ENCODE measurements around the gene ITGB1.
"Not testable (repeated sequence)": the region's sequence is repeated elsewhere in the genome, so short reads cannot be mapped to it uniquely, and the experiment has no call there.

Gene ITGB1

GRCh38 chr10:32958085-32959005, at the start of gene ITGB1:
ITGB1 (minus strand) TSS chr10:32958230; CDS start chr10:32935558, 22,672 bp downstream.
- ATAC-seq (peak; percentile 88), DNase-seq (ENCODE audit: low spot score in 2 of 2) (peak; percentile 78 to 93)
- Mint-ChIP-seq H3K4me1 (peaks cover 34% of the 10 kb centered on the region), H3K36me3 (peaks cover 16% of the 10 kb centered on the region), H3K4me3 (peak within 1 kb of the TSS; percentile 90), H3K9me3 (no peaks in the 10 kb centered on the region), H3K27ac (peak within 1 kb of the TSS; percentile 93)

- no peak overlapping the region for H3K4me3 Mint-ChIP-seq
- no peak overlapping the region for H3K27ac Mint-ChIP-seq
- DNase-seq (ENCODE audit: low spot score in 2 of 2) = no peak
- peaks cover 29% of the 10 kb centered on the region for H3K4me1 Mint-ChIP-seq
- H3K9me3 Mint-ChIP-seq = no peaks in the 10 kb centered on the region
- no peak for ATAC-seq
- no peaks in the 10 kb centered on the region for H3K36me3 Mint-ChIP-seq
These were observed 48.4 kb upstream of the ITGB1 start for GRCh38 chr10:33006342-33006887.

- peaks cover 25% of the 10 kb centered on the region for H3K4me1 Mint-ChIP-seq
- ATAC-seq (peak; percentile 82), DNase-seq (ENCODE audit: low spot score in 2 of 2) (no peak)
- peak overlapping the region; percentile 45 for H3K4me3 Mint-ChIP-seq
- no peaks in the 10 kb centered on the region for H3K36me3 Mint-ChIP-seq
- no peak overlapping the region for H3K27ac Mint-ChIP-seq
- no peaks in the 10 kb centered on the region for H3K9me3 Mint-ChIP-seq
These were observed 47.6 kb upstream of the ITGB1 start for GRCh38 chr10:33005322-33006301.

GRCh38 chr10:33001908-33002492, 44.0 kb upstream of the ITGB1 start:
- H3K9me3 Mint-ChIP-seq = no peaks in the 10 kb centered on the region
- no peak overlapping the region for H3K4me3 Mint-ChIP-seq

GRCh38 chr10:32998060-32998581, 40.1 kb upstream of the ITGB1 start:
- not testable (repeated sequence) for DNase-seq (ENCODE audit: low spot score in 2 of 2); ATAC-seq; H3K9me3 Mint-ChIP-seq; H3K4me1 Mint-ChIP-seq; H3K27ac Mint-ChIP-seq; H3K36me3 Mint-ChIP-seq; H3K4me3 Mint-ChIP-seq

More at GRCh38 chr10:33001908-33002492, 44.0 kb upstream of the ITGB1 start:
- no peak for ATAC-seq
- DNase-seq (ENCODE audit: low spot score in 2 of 2) = no peak
- H3K4me1 Mint-ChIP-seq = no peaks in the 10 kb centered on the region
- no peaks in the 10 kb centered on the region for H3K36me3 Mint-ChIP-seq
- no peak overlapping the region for H3K27ac Mint-ChIP-seq

- Mint-ChIP-seq H3K36me3 (no peaks in the 10 kb centered on the region), H3K4me3 (no peak overlapping the region), H3K9me3 (no peaks in the 10 kb centered on the region), H3K27ac (no peak overlapping the region), H3K4me1 (peaks cover 16% of the 10 kb centered on the region)
- DNase-seq (ENCODE audit: low spot score in 2 of 2) (no peak), ATAC-seq (peak; percentile 46)
These were observed 37.7 kb upstream of the ITGB1 start for GRCh38 chr10:32995751-32996150.

GRCh38 chr10:32995066-32995622, 37.1 kb upstream of the ITGB1 start:
- H3K27ac Mint-ChIP-seq = no peak overlapping the region
- peaks cover 16% of the 10 kb centered on the region for H3K4me1 Mint-ChIP-seq
- ATAC-seq = no peak
- H3K36me3 Mint-ChIP-seq = no peaks in the 10 kb centered on the region
- no peaks in the 10 kb centered on the region for H3K9me3 Mint-ChIP-seq
- H3K4me3 Mint-ChIP-seq = no peak overlapping the region
- DNase-seq (ENCODE audit: low spot score in 2 of 2) = no peak

GRCh38 chr10:32994632-32995031, 36.6 kb upstream of the ITGB1 start:
- not testable (repeated sequence) for H3K36me3 Mint-ChIP-seq; H3K4me3 Mint-ChIP-seq; H3K9me3 Mint-ChIP-seq; H3K27ac Mint-ChIP-seq; DNase-seq (ENCODE audit: low spot score in 2 of 2); ATAC-seq
- H3K4me1 Mint-ChIP-seq = peaks cover 21% of the 10 kb centered on the region

GRCh38 chr10:32992310-32992709, 34.3 kb upstream of the ITGB1 start:
- not testable (repeated sequence) for H3K27ac Mint-ChIP-seq; H3K9me3 Mint-ChIP-seq; DNase-seq (ENCODE audit: low spot score in 2 of 2); H3K4me3 Mint-ChIP-seq; H3K36me3 Mint-ChIP-seq; ATAC-seq
- H3K4me1 Mint-ChIP-seq = peaks cover 21% of the 10 kb centered on the region

GRCh38 chr10:32990811-32991210, 32.8 kb upstream of the ITGB1 start:
- H3K4me3 Mint-ChIP-seq = no peak overlapping the region
- DNase-seq (ENCODE audit: low spot score in 2 of 2) = no peak
- ATAC-seq = no peak
- no peaks in the 10 kb centered on the region for H3K36me3 Mint-ChIP-seq
- peaks cover 20% of the 10 kb centered on the region for H3K4me1 Mint-ChIP-seq
- no peaks in the 10 kb centered on the region for H3K9me3 Mint-ChIP-seq
- no peak overlapping the region for H3K27ac Mint-ChIP-seq

GRCh38 chr10:32988604-32989003, 30.6 kb upstream of the ITGB1 start:
- ATAC-seq = no peak
- Mint-ChIP-seq H3K4me1 (peaks cover 16% of the 10 kb centered on the region), H3K27ac (no peak overlapping the region), H3K9me3 (no peaks in the 10 kb centered on the region), H3K4me3 (no peak overlapping the region), H3K36me3 (no peaks in the 10 kb centered on the region)
- DNase-seq (ENCODE audit: low spot score in 2 of 2) = no peak

- H3K36me3 Mint-ChIP-seq = no peaks in the 10 kb centered on the region
- no peak overlapping the region for H3K27ac Mint-ChIP-seq
- ATAC-seq = no peak
These were observed 29.1 kb upstream of the ITGB1 start for GRCh38 chr10:32987172-32987571.

GRCh38 chr10:32985775-32986350, 27.8 kb upstream of the ITGB1 start:
- no peaks in the 10 kb centered on the region for H3K36me3 Mint-ChIP-seq
- no peaks in the 10 kb centered on the region for H3K9me3 Mint-ChIP-seq
- no peak overlapping the region for H3K27ac Mint-ChIP-seq
- DNase-seq (ENCODE audit: low spot score in 2 of 2) = no peak
- no peak overlapping the region for H3K4me3 Mint-ChIP-seq
- no peak for ATAC-seq
- peaks cover 37% of the 10 kb centered on the region for H3K4me1 Mint-ChIP-seq

More at GRCh38 chr10:32987172-32987571, 29.1 kb upstream of the ITGB1 start:
- H3K9me3 Mint-ChIP-seq = no peaks in the 10 kb centered on the region
- no peak for DNase-seq (ENCODE audit: low spot score in 2 of 2)
- peaks cover 24% of the 10 kb centered on the region for H3K4me1 Mint-ChIP-seq
- no peak overlapping the region for H3K4me3 Mint-ChIP-seq

- H3K4me1 Mint-ChIP-seq = peaks cover 42% of the 10 kb centered on the region
- no peak for ATAC-seq
- no peak overlapping the region for H3K4me3 Mint-ChIP-seq
- no peaks in the 10 kb centered on the region for H3K36me3 Mint-ChIP-seq
- H3K9me3 Mint-ChIP-seq = no peaks in the 10 kb centered on the region
- no peak for DNase-seq (ENCODE audit: low spot score in 2 of 2)
- no peak overlapping the region for H3K27ac Mint-ChIP-seq
These were observed 27.3 kb upstream of the ITGB1 start for GRCh38 chr10:32985341-32985764.

All from stimulated activated effector memory CD8-positive, alpha-beta T cell treated with anti-CD3 and anti-CD28 coated beads, Interleukin-12 subunit alpha, Interleukin-12 subunit beta, amount 100 ng/mL, for 72 hours (primary cell).